Left cardiac atrium (tissue), 4 donors: Measurements from ENCODE around the gene ASIC4. TPM values are rescaled to one million over a fixed set of nuclear protein-coding genes. Genes with fewer than 3 reads are reported as not detected.

Experiments
- ATAC-seq, 2 donors: fragments of 200-7000 bp; cut with Tn5 transposase; one replicate each; pipeline ENCODE4 v1.9.1; 2020; ENCODE audit warnings: mild to moderate bottlenecking in 2 of 2, moderate library complexity in 2 of 2
- DNase-seq: peaks from one replicate; pipeline ENCODE4 v3.0.0-alpha.2; 2020
- intact Hi-C, 2 donors: fragments of 100-400 bp; cut with DNase I; formaldehyde crosslinking; loops; one replicate each; pipeline versions ENCODE4 v1.14.1 to v1.15.1; 2022 to 2023
- total RNA-seq, 2 donors: library from RNA; stranded (reverse); fragmentation: NEBNext Ultra II Directional; extraction: Animal tissue kit (Norgen Biotek cat#: 25700); gene quantifications; one replicate each; pipeline ENCODE4 v1.2.1, GENCODE V29; 2021
- donor health status: DM: no; HTN: yes; CAD: no.
- donor health status: DM: no; HTN: yes; CAD: no; lungs with severe emphysema.
- donor health status: DM: yes; HTN: yes; CAD: no.
- donor health status: Dilated cardiomyopathy.

The ASIC4 gene
- total RNA-seq, 2 donors from 2014 or later = 0.32 TPM; not detected in 1

DNA sequence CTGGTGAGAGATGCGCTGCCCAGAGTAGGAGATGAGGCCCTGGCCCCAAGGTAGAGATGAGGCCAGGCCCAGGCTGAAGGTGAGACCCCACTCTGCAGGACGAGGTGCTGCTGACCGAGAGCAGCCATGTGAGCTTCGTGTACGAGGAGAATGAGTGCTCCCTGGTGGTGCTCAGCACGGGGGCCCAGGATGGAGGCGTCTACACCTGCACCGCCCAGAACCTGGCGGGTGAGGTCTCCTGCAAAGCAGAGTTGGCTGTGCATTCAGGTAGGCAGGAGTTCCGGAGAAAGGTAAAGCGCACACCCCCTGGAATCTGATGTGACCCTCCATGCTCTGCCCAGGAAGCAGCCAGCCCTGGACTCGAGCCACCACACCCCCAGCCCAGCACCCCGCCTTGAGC lies 37.1 kb upstream of the ASIC4 start:
- ATAC-seq (no peak), DNase-seq (no peak)
- intact Hi-C loops = loop anchor here in 1 of 2 donors (5.0 kb wide), 1 partner anchor 50 kb away; no protein-coding TSS in a partner anchor

DNA sequence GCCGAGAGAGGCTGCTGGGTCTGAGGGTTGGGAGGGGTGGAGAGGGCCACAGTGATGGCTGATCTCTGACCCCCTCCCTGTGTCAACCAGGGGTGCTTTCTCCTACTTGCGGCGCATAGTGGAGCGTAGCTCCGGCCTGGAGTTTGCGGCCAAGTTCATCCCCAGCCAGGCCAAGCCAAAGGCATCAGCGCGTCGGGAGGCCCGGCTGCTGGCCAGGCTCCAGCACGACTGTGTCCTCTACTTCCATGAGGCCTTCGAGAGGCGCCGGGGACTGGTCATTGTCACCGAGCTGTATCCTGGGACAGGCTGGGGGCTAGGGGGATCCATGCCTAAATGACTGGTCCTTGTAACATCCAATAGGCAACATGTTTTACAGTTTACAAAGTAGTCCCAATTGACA lies 36.5 kb upstream of the ASIC4 start:
- intact Hi-C loops = loop anchor here in 1 of 2 donors (5.0 kb wide), 1 partner anchor 49 kb away; no protein-coding TSS in a partner anchor
- peak; percentile 53 to 72 for ATAC-seq
- peak; percentile 71 for DNase-seq

GRCh38 chr2:219478916-219479315 lies 35.4 kb upstream of the ASIC4 start:
- no peak for ATAC-seq
- DNase-seq = no peak
- intact Hi-C loops = loop anchor here in 1 of 2 donors (5.0 kb wide), 1 partner anchor 48 kb away; no protein-coding TSS in a partner anchor

DNA sequence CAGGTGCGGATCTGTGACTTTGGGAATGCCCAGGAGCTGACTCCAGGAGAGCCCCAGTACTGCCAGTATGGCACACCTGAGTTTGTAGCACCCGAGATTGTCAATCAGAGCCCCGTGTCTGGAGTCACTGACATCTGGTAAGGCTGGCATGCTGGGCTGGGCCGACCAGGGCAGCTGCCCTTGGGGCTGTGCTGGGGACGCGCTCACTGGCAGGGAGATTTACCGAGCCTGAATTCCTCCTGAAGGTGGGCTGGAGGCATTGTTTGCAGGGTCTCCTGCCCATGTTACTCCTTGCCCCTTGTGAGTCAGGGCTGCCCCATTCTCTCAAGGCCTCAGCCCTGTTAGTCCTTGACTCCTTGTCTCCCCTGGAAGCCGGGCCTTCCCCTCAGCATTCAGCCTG lies 34.3 kb upstream of the ASIC4 start:
- ATAC-seq = no peak
- intact Hi-C loops = no loop called here
- DNase-seq = no peak

DNA sequence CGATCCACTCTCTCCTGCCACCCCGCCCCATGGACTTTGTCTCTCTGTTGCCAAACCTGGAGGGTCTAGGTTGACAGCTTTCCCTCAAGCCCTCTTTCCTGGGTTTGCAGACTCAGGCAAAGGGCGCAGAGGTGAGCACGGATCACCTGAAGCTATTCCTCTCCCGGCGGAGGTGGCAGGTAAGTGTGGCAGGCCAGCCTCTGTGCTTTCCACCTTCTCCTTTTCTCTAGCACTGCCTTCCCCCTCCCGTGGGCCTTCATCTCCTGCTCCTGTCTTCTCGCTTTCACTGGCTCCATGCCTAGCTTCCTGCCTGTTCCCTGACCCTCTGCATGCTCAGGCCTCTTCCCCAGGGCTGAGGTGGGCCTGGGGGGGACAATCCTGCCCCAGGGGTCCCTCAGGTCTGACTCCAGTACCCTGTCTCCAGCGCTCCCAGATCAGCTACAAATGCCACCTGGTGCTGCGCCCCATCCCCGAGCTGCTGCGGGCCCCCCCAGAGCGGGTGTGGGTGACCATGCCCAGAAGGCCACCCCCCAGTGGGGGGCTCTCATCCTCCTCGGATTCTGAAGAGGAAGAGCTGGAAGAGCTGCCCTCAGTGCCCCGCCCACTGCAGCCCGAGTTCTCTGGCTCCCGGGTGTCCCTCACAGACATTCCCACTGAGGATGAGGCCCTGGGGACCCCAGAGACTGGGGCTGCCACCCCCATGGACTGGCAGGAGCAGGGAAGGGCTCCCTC lies 31.4 kb upstream of the ASIC4 start:
- no peak for DNase-seq
- no peak for ATAC-seq

GRCh38 chr2:219483451-219484342 lies 30.6 kb upstream of the ASIC4 start:
- DNase-seq (no peak), ATAC-seq (peak; percentile 6 to 20)

More for the DNA sequence above, 31.4 kb upstream of the ASIC4 start:
- intact Hi-C loops = no loop called here

DNA sequence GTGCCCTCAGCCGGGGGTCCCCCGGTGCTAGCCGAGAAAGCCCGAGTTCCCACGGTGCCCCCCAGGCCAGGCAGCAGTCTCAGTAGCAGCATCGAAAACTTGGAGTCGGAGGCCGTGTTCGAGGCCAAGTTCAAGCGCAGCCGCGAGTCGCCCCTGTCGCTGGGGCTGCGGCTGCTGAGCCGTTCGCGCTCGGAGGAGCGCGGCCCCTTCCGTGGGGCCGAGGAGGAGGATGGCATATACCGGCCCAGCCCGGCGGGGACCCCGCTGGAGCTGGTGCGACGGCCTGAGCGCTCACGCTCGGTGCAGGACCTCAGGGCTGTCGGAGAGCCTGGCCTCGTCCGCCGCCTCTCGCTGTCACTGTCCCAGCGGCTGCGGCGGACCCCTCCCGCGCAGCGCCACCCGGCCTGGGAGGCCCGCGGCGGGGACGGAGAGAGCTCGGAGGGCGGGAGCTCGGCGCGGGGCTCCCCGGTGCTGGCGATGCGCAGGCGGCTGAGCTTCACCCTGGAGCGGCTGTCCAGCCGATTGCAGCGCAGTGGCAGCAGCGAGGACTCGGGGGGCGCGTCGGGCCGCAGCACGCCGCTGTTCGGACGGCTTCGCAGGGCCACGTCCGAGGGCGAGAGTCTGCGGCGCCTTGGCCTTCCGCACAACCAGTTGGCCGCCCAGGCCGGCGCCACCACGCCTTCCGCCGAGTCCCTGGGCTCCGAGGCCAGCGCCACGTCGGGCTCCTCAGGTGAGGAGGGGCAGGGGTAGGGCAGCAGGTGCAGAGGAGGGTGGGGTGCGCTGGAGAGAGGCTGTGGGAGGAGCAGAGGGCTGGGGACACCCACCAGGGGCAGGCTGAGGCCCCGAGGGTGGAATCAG lies 29.7 kb upstream of the ASIC4 start:
- intact Hi-C loops = no loop called here
- DNase-seq = no peak
- ATAC-seq = peak; percentile 4 to 66

More at GRCh38 chr2:219483451-219484342, 30.6 kb upstream of the ASIC4 start:
- intact Hi-C loops = no loop called here

DNA sequence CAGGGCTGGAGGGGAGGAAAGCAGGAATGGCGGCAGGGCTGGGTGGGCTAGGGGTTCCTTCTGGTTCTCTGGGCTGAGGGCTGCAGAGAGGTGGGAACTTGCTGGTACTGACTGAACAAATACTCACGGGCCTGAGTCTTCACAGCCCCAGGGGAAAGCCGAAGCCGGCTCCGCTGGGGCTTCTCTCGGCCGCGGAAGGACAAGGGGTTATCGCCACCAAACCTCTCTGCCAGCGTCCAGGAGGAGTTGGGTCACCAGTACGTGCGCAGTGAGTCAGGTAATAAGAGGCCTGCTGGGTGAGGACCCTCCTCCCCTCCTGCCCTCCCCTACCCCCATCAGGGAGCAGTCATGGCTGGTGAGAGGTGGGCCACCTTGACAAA lies 29.1 kb upstream of the ASIC4 start:
- ATAC-seq = no peak
- intact Hi-C loops = no loop called here
- no peak for DNase-seq

DNA sequence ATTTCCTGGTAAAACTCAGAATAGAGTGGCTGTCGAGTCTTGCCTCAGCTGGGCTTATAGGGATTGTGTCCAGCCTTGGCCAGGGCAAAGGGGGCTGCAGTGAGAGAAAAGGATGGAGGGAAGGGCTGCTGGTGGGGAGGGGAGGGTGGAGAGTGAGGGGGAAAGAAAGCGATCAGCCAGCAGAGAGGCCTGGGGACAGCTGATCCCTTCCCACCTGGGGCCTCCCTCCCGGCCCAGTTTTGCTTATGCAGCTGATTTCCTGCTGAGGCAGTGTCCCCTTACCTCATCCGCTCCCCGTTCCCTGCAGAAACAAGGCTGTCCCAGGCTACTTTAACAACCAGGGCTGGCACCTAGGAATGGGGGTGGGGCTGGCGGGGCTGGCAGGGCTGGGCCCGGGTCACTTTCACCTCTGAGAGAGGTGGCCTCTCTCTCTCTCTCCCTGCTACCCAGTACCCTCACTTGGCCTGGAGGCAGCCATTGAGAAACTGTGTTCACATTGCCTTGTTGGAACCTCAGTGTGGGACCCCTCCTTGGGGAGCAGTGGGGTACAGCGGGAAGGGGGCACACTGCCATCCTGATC lies 27.8 kb upstream of the ASIC4 start:
- ATAC-seq = no peak
- intact Hi-C loops = no loop called here
- no peak for DNase-seq

DNA sequence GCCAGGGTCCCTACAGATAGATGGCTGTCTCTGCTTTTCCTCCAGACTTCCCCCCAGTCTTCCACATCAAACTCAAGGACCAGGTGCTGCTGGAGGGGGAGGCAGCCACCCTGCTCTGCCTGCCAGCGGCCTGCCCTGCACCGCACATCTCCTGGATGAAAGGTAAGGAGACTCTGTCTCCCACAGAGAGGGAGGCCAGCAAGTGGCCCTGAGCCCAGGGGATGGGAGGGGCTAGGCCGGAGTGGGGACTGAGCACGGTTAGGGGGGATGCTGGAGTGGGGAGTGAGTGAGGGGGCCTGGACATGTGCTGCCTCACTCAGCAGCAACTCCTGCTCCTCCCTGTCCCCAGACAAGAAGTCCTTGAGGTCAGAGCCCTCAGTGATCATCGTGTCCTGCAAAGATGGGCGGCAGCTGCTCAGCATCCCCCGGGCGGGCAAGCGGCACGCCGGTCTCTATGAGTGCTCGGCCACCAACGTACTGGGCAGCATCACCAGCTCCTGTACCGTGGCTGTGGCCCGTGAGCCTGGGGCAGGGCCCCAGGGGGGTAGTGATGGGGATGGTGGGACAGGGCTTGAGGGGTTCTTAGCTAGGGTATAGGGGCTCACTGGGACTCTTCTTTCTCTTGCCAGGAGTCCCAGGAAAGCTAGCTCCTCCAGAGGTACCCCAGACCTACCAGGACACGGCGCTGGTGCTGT lies 26.0 kb upstream of the ASIC4 start:
- intact Hi-C loops = no loop called here
- no peak for DNase-seq
- no peak for ATAC-seq

DNA sequence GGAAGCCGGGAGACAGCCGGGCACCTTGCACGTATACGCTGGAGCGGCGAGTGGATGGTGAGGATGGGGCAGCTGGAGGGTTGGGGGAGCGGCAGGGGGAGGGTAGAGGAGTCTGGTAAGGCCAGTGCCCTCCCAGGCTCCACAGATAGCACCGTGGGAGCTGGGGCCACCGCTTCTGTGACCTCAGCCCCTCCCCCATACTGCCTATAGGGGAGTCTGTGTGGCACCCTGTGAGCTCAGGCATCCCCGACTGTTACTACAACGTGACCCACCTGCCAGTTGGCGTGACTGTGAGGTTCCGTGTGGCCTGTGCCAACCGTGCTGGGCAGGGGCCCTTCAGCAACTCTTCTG lies 25.5 kb upstream of the ASIC4 start:
- no peak for DNase-seq
- ATAC-seq = no peak
- intact Hi-C loops = no loop called here

DNA sequence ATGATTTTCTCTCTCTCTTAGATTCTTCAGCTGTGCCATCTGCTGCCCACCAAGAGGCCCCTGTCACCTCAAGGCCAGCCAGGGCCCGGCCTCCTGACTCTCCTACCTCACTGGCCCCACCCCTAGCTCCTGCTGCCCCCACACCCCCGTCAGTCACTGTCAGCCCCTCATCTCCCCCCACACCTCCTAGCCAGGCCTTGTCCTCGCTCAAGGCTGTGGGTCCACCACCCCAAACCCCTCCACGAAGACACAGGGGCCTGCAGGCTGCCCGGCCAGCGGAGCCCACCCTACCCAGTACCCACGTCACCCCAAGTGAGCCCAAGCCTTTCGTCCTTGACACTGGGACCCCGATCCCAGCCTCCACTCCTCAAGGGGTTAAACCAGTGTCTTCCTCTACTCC lies 25.0 kb upstream of the ASIC4 start:
- no peak for DNase-seq
- ATAC-seq = no peak
- intact Hi-C loops = no loop called here

GRCh38 chr2:219490186-219490585 lies 24.1 kb upstream of the ASIC4 start:
- DNase-seq = no peak
- intact Hi-C loops = no loop called here
- no peak for ATAC-seq

DNA sequence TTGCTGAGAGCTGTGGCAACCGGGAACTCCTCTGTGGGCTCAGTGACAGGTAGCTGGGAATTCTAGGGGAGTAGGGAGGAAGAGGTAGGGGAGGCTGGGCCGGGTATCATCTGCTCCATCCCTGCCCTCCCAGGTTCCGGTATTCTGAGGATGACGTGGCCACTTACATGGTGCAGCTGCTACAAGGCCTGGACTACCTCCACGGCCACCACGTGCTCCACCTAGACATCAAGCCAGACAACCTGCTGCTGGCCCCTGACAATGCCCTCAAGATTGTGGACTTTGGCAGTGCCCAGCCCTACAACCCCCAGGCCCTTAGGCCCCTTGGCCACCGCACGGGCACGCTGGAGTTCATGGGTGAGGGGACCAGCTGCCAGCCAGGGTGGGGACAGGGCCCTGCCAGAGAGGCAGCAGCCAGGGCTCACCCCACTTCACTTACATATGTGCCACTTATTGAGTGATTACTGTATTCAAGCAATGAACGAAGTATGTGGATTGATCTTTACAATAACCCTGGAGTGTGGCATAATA lies 23.6 kb upstream of the ASIC4 start:
- DNase-seq (no peak), ATAC-seq (peak in 1 of 2 donors; percentile 2)
- intact Hi-C loops = no loop called here

DNA sequence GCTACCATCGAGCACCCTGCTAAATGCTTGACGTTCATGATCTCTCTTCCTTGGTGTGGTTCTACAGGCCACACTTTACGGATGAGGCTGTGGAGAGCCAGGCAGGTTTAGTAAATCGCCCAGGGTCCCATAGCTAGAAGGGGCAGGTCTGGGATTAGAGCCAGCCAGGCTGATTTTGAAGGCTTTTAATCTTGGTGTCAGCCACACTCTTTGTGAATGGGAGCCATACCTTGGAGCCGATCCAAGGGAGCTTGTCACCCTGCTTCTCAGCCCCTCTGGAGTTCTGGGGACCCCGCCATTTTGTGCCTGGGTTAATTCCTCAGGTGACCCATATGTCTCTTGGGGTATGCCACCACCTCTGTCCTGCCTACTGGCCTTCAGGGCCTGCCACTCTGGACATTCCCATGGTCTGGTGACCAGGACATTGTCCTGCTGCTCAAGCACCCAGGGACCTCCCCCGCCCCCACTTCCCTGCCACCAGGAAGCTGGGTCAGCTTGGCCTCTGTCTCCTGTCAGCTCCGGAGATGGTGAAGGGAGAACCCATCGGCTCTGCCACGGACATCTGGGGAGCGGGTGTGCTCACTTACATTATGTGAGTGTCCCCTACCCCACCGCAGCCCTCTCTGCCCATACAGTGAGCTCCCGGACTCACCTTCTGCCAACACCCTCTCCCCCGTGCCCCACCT lies 22.9 kb upstream of the ASIC4 start:
- ATAC-seq = peak; percentile 6 to 31
- DNase-seq = no peak
- intact Hi-C loops = no loop called here

- intact Hi-C loops = no loop called here
- no peak for DNase-seq
- no peak for ATAC-seq
Observed at GRCh38 chr2:219492575-219492974, 21.7 kb upstream of the ASIC4 start.

GRCh38 chr2:219493086-219493485 lies 21.2 kb upstream of the ASIC4 start:
- no peak for DNase-seq
- intact Hi-C loops = no loop called here
- no peak for ATAC-seq
